Measurements from ENCODE around the gene REC8.
"Not testable (repeated sequence)": the region's sequence is repeated elsewhere in the genome, so short reads cannot be mapped to it uniquely, and the experiment has no call there.

Gene REC8

GRCh38 chr14:24185026-24185425, 13.1 kb downstream of the REC8 start:
- DNase-seq = no peak

- no peak for DNase-seq
These were observed 13.9 kb downstream of the REC8 start for GRCh38 chr14:24185741-24186140.

- no peak for DNase-seq
These were observed 15.1 kb downstream of the REC8 start for GRCh38 chr14:24186831-24187538.

- DNase-seq = no peak
These were observed 15.6 kb downstream of the REC8 start for GRCh38 chr14:24187539-24187915.

GRCh38 chr14:24188251-24189058, 16.6 kb downstream of the REC8 start, which contains the start of gene IPO4:
Gene IPO4 (minus strand): TSS chr14:24188816. CDS start chr14:24188787, 29 bp downstream.
- peak; percentile 95 for DNase-seq

GRCh38 chr14:24189059-24189375, 17.1 kb downstream of the REC8 start:
- no peak for DNase-seq

GRCh38 chr14:24189460-24189859, 17.6 kb downstream of the REC8 start:
- no peak for DNase-seq

GRCh38 chr14:24190416-24190815, 18.5 kb downstream of the REC8 start:
- DNase-seq = no peak

- DNase-seq = no peak
These were observed 21.1 kb downstream of the REC8 start for GRCh38 chr14:24192933-24193332.

GRCh38 chr14:24194186-24194872, 22.4 kb downstream of the REC8 start:
- no peak for DNase-seq

GRCh38 chr14:24194873-24195185, 22.9 kb downstream of the REC8 start:
- no peak for DNase-seq

- DNase-seq = peak; percentile 86
These were observed 23.5 kb downstream of the REC8 start, which contains the start of gene TM9SF1 for GRCh38 chr14:24195186-24196070. Gene TM9SF1 (minus strand): TSS chr14:24195441. CDS start chr14:24195019, 422 bp downstream.

- no peak for DNase-seq
These were observed 24.5 kb downstream of the REC8 start for GRCh38 chr14:24196071-24197055.

- no peak for DNase-seq
These were observed 25.2 kb downstream of the REC8 start for GRCh38 chr14:24197056-24197450.

GRCh38 chr14:24198814-24199524, 27.1 kb downstream of the REC8 start:
- DNase-seq = no peak

- not testable (repeated sequence) for DNase-seq
These were observed 30.7 kb downstream of the REC8 start for GRCh38 chr14:24202538-24202937.

GRCh38 chr14:24203249-24203886, 31.5 kb downstream of the REC8 start:
- not testable (repeated sequence) for DNase-seq

GRCh38 chr14:24204163-24205146, 32.6 kb downstream of the REC8 start:
- DNase-seq = no peak

Measured in activated gamma-delta T cell treated with Interleukin-2 at 50 U/mL for 16 hours (primary cell).